Measurements from ENCODE around the gene GRK7.

DNA sequence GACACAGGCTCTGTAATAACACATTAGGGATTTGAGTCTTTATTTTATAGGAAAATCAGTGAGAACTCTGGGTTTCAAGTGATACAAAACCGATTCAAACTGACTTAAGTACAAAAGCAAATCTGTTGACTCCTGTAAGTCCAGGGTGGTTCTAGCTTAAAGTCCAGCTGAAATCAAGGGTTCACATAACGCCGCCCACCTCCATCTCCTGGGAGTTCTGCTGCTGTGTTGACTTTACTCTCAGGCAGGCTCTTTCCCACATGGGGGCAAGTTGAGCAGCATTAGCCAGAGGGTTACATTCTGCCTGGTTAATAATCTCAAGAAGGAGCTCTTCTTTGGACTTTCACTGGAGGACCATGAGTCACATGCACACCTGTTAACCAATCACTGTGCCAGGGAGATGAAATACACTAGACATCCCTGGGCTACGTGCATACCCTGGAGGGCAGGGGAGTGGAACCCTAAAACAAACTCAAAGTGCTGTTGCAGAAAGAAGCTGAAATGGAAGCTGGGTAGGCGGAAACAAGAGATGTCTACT lies 34.8 kb upstream of the GRK7 start:
- TF ChIP-seq, protein P1, sequence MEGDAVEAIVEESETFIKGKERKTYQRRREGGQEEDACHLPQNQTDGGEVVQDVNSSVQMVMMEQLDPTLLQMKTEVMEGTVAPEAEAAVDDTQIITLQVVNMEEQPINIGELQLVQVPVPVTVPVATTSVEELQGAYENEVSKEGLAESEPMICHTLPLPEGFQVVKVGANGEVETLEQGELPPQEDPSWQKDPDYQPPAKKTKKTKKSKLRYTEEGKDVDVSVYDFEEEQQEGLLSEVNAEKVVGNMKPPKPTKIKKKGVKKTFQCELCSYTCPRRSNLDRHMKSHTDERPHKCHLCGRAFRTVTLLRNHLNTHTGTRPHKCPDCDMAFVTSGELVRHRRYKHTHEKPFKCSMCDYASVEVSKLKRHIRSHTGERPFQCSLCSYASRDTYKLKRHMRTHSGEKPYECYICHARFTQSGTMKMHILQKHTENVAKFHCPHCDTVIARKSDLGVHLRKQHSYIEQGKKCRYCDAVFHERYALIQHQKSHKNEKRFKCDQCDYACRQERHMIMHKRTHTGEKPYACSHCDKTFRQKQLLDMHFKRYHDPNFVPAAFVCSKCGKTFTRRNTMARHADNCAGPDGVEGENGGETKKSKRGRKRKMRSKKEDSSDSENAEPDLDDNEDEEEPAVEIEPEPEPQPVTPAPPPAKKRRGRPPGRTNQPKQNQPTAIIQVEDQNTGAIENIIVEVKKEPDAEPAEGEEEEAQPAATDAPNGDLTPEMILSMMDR (IDR thresholded peaks at IDR 0.05; ENCODE audit: insufficient read depth, low read length, poor library complexity, severe bottlenecking), result no peak
- TF ChIP-seq EZH2phosphoT487 (conservative IDR thresholded peaks at IDR 0.05; ENCODE audit: low read length), result no peak

Measured in SU-DHL-6 (cell line).